Esophagus squamous epithelium (tissue), 5 donors: Measurements from ENCODE around the gene EML1. TPM values are rescaled to one million over a fixed set of nuclear protein-coding genes. Genes with fewer than 3 reads are reported as not detected.

Experiments
- DNase-seq: peaks from one replicate; lab custom pipeline; 2025; lab: John Stamatoyannopoulos, UW
- H3K27ac ChIP-seq, 4 donors: fragments of 200-600 bp; sonication (generic); one replicate each; pipeline ENCODE4 v1.5.1; 2016 to 2019; ENCODE audit warnings: mild to moderate bottlenecking in 1 of 4
- H3K27me3 ChIP-seq, 4 donors: fragments of 200-600 bp; sonication (generic); 1 replicate in 3 of 4; 2 replicates in 1 of 4; pipeline versions ENCODE4 v1.5.1 to v1.6.0; 2017 to 2021; ENCODE audit warnings: antibody characterized with exemption in 1 of 4
- H3K36me3 ChIP-seq, 3 donors: fragments of 200-600 bp; sonication (generic); one replicate each; pipeline ENCODE4 v1.5.1; 2016 to 2019
- H3K4me1 ChIP-seq, 3 donors: fragments of 200-600 bp; sonication (generic); one replicate each; pipeline ENCODE4 v1.5.1; 2017 to 2019
- H3K4me3 ChIP-seq, 4 donors: fragments of 200-600 bp; sonication (generic); 1 replicate in 3 of 4; 2 replicates in 1 of 4; pipeline ENCODE4 v1.5.1; 2016 to 2019; ENCODE audit warnings: mild to moderate bottlenecking in 2 of 4, moderate library complexity in 1 of 4
- H3K9me3 ChIP-seq, 3 donors: fragments of 200-600 bp; sonication (generic); one replicate each; pipeline ENCODE4 v1.5.1; 2016 to 2019
- POLR2A ChIP-seq, 4 donors: fragments of 450-650 bp; IDR thresholded peaks; one replicate each; pipeline ENCODE4 v1.6.1; 2017; ENCODE audit warnings: antibody characterized with exemption in 4 of 4, mild to moderate bottlenecking in 4 of 4, moderate library complexity in 3 of 4
- WGBS, 2 donors: methylation state at CpG; one replicate each; pipeline ENCODE4 v1.1.5; 2018; 5-methylcytosine and 5-hydroxymethylcytosine counted together
- intact Hi-C: fragments of 100-400 bp; cut with DNase I; formaldehyde crosslinking; loops from one replicate; pipeline ENCODE4 v1.15.0; 2022
- total RNA-seq, 4 donors: library from RNA; depleted of rRNA; stranded (reverse); fragments of >200 nt; gene quantifications; one replicate each; pipeline ENCODE4 v1.1.0, GENCODE V29; 2016
- TF ChIP-seq, protein P1 (sequence below), 6 experiments: fragments of 450-650 bp in 4 of 6; fragments of 200-600 bp in 2 of 6; sonication (generic) in 2 of 6; IDR thresholded peaks; one replicate each; pipeline ENCODE4 v1.5.1; 2016 to 2019; ENCODE audit warnings: antibody characterized with exemption in 6 of 6, mild to moderate bottlenecking in 4 of 6, moderate library complexity in 4 of 6
- donor health status: DM: yes; HTN: yes; CAD: no.

EML1 gene
- total RNA-seq, 4 donors from 2014 or later: 3.0 to 22.9 (median 9.4) TPM

DNA sequence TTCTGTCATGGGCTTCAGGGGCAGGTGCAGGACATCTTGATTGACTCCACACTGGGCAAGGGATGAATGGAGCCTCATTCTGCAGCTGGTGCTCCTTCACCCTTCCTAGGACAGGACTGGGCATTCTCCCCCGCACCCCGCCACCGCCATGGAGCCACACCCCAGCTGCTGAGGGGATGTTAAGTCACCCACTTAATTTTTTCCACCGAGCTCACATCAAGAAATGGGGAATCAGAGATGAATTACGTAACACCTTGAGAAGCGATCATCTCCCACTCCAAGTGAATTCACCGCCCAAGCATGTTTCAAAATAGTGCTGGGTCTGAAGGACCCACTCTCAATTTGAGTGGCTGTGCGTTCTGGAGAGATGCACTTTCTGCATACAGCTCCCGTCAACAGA is 94.2 kb downstream of the EML1 start:
- intact Hi-C loops: loop anchor here (5.0 kb wide), 2 partner anchors 155 to 205 kb away; partner anchors contain the start of gene CYP46A1
- no peaks in the 10 kb centered on the region for H3K27me3 ChIP-seq

GRCh38 chr14:99888149-99888548 is 94.9 kb downstream of the EML1 start:
- H3K27me3 ChIP-seq: no peaks in the 10 kb centered on the region

More for the DNA sequence above, 94.2 kb downstream of the EML1 start:
- Histone ChIP-seq H3K4me1 (no peaks in the 10 kb centered on the region), H3K4me3 (no peak overlapping the region), H3K36me3 (no peaks in the 10 kb centered on the region), H3K9me3 (no peaks in the 10 kb centered on the region), H3K27ac (no peak overlapping the region)
- no peak for TF ChIP-seq POLR2A (IDR thresholded peaks at IDR 0.05)
- 71 to 81% methylated on average over 5 to 8 of the region's 9 CpGs for WGBS, 2 donors
- no peak for DNase-seq

DNA sequence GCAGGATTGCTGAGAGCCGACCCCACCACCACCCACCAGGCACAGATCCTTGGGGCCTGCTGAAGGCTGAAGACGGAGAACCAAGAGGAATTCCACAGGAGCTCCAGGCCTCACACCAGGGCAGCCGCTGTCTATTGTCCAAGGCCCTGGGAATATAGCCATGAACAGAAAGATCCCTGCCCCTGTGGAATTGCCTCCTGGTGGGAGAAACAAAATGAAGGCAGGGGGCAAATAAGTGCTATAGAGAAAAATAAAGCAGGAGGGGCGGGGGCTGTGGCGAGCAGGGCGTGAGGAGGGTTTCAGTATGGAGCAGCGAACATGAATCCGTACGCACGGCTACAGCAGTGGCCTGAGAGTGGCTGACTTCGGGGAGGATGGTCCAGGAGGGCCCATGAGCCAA is 96.1 kb downstream of the EML1 start:
- Histone ChIP-seq H3K36me3 (no peaks in the 10 kb centered on the region), H3K27me3 (no peaks in the 10 kb centered on the region), H3K27ac (no peak overlapping the region), H3K9me3 (no peaks in the 10 kb centered on the region), H3K4me3 (no peak overlapping the region), H3K4me1 (no peaks in the 10 kb centered on the region)
- intact Hi-C loops: loop anchor here (5.0 kb wide), 2 partner anchors 157 to 207 kb away; partner anchors contain the start of gene CYP46A1
- TF ChIP-seq, protein P1, sequence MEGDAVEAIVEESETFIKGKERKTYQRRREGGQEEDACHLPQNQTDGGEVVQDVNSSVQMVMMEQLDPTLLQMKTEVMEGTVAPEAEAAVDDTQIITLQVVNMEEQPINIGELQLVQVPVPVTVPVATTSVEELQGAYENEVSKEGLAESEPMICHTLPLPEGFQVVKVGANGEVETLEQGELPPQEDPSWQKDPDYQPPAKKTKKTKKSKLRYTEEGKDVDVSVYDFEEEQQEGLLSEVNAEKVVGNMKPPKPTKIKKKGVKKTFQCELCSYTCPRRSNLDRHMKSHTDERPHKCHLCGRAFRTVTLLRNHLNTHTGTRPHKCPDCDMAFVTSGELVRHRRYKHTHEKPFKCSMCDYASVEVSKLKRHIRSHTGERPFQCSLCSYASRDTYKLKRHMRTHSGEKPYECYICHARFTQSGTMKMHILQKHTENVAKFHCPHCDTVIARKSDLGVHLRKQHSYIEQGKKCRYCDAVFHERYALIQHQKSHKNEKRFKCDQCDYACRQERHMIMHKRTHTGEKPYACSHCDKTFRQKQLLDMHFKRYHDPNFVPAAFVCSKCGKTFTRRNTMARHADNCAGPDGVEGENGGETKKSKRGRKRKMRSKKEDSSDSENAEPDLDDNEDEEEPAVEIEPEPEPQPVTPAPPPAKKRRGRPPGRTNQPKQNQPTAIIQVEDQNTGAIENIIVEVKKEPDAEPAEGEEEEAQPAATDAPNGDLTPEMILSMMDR (IDR thresholded peaks at IDR 0.05): no peak
- TF ChIP-seq POLR2A (IDR thresholded peaks at IDR 0.05): no peak
- 90 to 91% methylated on average over 9 to 10 of the region's 11 CpGs for WGBS, 2 donors
- DNase-seq: no peak

More at GRCh38 chr14:99888149-99888548, 94.9 kb downstream of the EML1 start:
- H3K36me3 ChIP-seq: no peaks in the 10 kb centered on the region
- intact Hi-C loops: loop anchor here (5.0 kb wide), 2 partner anchors 156 to 206 kb away; partner anchors contain the start of gene CYP46A1
- no peak overlapping the region for H3K27ac ChIP-seq
- no peaks in the 10 kb centered on the region for H3K4me1 ChIP-seq
- WGBS, 2 donors: 79 to 86% methylated on average over 5 of the region's 5 CpGs
- H3K4me3 ChIP-seq: no peak overlapping the region
- TF ChIP-seq POLR2A (IDR thresholded peaks at IDR 0.05): no peak
- TF ChIP-seq, protein P1 (IDR thresholded peaks at IDR 0.05): no peak
- no peaks in the 10 kb centered on the region for H3K9me3 ChIP-seq
- DNase-seq: no peak

DNA sequence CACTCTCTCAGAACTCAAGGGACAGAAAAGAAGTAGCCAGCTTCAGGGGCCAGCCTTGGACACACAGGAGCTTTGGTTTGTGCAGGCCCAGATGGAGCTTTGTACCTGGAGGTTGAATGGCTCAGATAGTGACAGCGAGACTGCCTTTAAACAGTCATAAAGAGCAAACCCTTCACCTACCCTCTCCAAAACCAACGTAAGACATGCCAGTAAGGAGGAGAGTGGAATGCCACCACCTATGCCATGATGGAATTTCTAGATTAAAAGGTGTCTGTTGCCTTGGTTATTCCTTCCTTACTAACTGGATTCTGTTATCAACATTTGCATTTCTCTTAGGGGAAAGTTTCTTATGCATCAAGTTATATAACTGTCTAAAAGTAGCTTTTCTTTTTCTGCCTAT is 98.1 kb downstream of the EML1 start:
- Histone ChIP-seq H3K27ac (no peak overlapping the region), H3K9me3 (no peaks in the 10 kb centered on the region), H3K36me3 (no peaks in the 10 kb centered on the region), H3K4me3 (no peak overlapping the region), H3K4me1 (no peaks in the 10 kb centered on the region), H3K27me3 (no peaks in the 10 kb centered on the region)
- intact Hi-C loops: no loop called here
- DNase-seq: no peak
- no peak for TF ChIP-seq POLR2A (IDR thresholded peaks at IDR 0.05)
- TF ChIP-seq, protein P1 (IDR thresholded peaks at IDR 0.05): no peak
- WGBS, 2 donors: 67 to 86% methylated on average over 2 of the region's 2 CpGs

GRCh38 chr14:99891900-99892299 is 98.7 kb downstream of the EML1 start:
- intact Hi-C loops: no loop called here
- DNase-seq: no peak
- WGBS, 2 donors: 78% methylated on average over 10 of the region's 10 CpGs

More at GRCh38 chr14:99891900-99892299, 98.7 kb downstream of the EML1 start:
- no peaks in the 10 kb centered on the region for H3K27me3 ChIP-seq
- no peak overlapping the region for H3K4me3 ChIP-seq
- no peaks in the 10 kb centered on the region for H3K9me3 ChIP-seq
- no peak overlapping the region for H3K27ac ChIP-seq
- TF ChIP-seq, protein P1 (IDR thresholded peaks at IDR 0.05): no peak
- TF ChIP-seq POLR2A (IDR thresholded peaks at IDR 0.05): no peak
- H3K4me1 ChIP-seq: no peaks in the 10 kb centered on the region
- H3K36me3 ChIP-seq: no peaks in the 10 kb centered on the region
